Activated CD8-positive, alpha-beta memory T cell treated with anti-CD3 and anti-CD28 coated beads for 36 hours (primary cell): Measurements from ENCODE around the gene C2CD3. TPM values are rescaled to one million over a fixed set of nuclear protein-coding genes. Genes with fewer than 3 reads are reported as not detected.
"Not testable (repeated sequence)": the region's sequence is repeated elsewhere in the genome, so short reads cannot be mapped to it uniquely, and the experiment has no call there.

Experiments used
- CTCF ChIA-PET: fragments of 350-600 bp; sonication (Branson Sonifier 250); formaldehyde crosslinking; loops from one replicate; lab custom pipeline; 2021; ENCODE audit warnings: antibody characterized with exemption; lab: Charles Lee
- POLR2A ChIA-PET: fragments of 350-600 bp; sonication (Branson Sonifier 250); formaldehyde crosslinking; loops from one replicate; lab custom pipeline; 2021; ENCODE audit warnings: antibody characterized with exemption; lab: Charles Lee
- total RNA-seq, 2 experiments: library from RNA; stranded (reverse); gene quantifications; one replicate each; pipeline ENCODE4 v1.2.3, GENCODE V29; 2021

The C2CD3 gene
- total RNA-seq, 2 experiments from 2014 or later: 34.3 to 35.3 TPM

DNA sequence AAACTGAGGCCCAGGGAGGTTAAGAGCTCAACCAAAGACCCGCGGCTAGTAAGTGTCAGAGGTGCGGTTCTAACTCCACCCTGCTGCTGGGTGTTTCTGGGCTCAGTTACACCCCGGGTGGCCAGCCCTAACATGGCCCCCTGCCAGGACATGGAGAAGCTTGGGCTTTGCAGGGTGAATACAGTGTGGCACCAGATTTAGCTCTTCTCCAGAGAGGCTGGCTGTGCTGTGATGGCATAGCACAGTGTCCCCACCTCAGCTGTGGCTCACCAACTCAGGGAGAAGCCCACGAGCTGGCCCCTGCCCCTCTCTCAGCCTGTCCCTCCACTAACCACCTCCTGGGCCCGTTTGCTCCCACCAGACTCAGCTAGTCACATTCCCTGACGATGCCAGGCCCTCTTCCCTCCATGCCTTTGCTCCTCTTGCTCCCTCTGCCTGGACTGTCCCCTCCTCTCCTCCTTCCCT lies 168.9 kb downstream of the C2CD3 start:
- ChIA-PET POLR2A (no interaction called here), CTCF (interaction anchor here (0.6 to 2.1 kb wide), 2 partner anchors 9 to 215 kb away, joined by 3 to 8 read pairs; no protein-coding TSS in a partner anchor)

DNA sequence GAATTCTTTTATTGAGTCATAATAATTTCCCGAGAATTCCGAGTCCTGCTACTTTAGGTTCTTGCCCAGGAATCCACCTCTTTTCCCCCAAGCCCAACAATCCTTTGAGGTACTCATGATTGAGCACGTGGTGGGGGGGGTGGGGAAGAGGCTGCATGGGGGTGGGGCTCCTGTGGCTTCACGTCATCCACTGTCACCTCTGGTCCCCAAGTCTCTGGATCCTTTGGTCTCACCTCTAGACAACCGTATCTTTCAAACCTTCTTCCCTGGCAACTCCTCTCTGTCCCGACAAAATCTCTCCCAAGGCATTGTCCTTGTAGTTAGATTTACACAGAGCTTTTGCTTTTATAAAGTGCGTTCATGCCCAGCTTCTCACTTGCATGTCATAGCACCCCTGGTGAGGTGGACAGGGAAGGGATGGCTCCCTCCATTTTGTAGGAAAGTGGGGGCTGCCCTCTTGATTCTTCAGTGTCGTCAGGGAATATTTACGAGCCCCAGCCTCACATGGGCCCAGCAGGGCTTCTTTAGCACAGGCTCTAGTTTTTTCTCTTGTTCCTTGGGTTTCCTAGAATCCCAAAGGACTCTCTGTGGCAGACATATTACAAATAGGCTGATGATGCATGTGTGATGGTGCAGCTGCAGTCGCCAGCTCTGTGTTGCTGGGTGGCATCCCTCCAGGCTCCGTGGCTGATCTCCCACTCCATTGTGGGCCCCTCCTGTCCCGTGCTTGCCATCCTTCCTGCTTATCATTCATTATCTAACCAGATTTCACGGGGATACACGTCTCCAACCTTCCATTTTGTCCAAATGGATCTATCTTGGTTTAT lies 170.3 kb downstream of the C2CD3 start:
- CTCF ChIA-PET: interaction anchor here (1.6 to 1.7 kb wide), 2 partner anchors 11 to 20 kb away, joined by 5 to 6 read pairs; no protein-coding TSS in a partner anchor

GRCh38 chr11:73999581-74000306 lies 171.1 kb downstream of the C2CD3 start:
- ChIA-PET CTCF (interaction anchor here (1.6 to 1.7 kb wide), 2 partner anchors 12 to 20 kb away, joined by 5 to 6 read pairs; no protein-coding TSS in a partner anchor), POLR2A (interaction anchor here (0.6 kb wide), 1 partner anchor 12 kb away, joined by 6 read pairs; no protein-coding TSS in a partner anchor)

More for the DNA sequence above, 170.3 kb downstream of the C2CD3 start:
- POLR2A ChIA-PET: interaction anchor here (0.6 kb wide), 1 partner anchor 11 kb away, joined by 6 read pairs; no protein-coding TSS in a partner anchor

DNA sequence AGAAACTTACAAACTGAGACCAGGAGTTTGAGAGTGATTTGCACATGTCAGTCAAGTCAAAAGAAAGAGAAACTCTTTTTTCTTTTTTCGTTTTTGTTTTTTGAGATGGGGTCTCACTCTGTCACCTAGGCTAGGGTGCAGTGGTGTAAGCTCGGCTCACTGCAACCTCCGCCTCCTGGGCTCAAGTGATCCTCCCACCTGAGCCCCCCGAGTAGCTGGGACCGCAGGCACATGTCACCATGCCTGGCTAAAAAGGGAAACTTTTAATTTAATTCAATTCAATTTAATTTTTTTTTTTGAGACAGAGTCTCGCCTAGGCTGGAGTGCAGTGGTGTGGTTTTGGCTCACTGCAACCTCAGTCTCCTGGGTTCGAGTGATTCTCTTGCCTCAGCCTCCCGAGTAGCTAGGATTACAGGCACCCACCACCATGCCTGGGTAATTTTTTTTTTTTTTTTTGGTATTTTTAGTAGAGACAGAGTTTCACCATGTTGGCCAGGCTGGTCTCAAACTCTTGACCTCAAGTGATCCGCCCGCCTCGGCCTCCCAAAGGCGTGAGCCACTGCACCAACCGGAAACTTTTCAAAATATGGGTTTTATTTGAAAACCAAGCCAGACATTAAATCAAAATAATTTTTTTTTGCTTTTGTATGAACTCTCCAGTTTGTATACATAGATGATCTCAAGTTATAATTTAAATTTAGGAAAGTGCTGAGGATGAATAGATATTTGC lies 171.8 kb downstream of the C2CD3 start:
- POLR2A ChIA-PET: no interaction called here

DNA sequence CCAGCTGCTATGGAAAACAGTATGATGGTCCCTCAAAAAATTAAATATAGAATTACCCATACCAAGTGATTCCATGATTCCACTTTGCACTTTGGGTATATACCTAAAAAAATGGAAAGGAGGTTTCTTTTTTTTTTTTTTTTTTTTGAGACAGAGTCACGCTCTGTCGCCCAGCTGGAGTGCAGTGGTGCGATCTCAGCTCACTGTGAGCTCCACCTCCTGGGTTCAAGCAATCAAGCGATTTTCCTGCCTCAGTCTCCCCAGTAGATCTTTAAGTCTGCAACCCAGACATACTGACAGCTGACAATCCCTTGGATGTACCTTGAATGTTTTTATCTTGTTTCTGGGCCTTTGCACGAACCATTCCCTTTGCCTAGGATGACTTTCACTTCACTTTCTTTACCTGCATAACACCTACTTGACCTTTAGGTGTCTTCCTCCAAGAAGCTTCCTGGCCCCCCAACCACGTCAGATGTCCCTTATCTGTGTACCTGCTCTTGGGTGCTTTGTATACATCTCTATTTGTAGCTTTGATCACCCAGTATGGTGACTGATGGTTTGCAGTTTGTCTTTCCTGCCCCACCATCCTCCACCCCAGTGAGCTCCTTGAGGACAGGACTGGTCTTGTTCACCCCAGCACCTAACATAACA lies 173.6 kb downstream of the C2CD3 start:
- ChIA-PET POLR2A (interaction anchor here (0.6 to 0.7 kb wide), 2 partner anchors 77 to 209 kb away, joined by 3 read pairs; no protein-coding TSS in a partner anchor), CTCF (no interaction called here)

More for the DNA sequence above, 171.8 kb downstream of the C2CD3 start:
- CTCF ChIA-PET: interaction anchor here (1.6 kb wide), 1 partner anchor 13 kb away, joined by 6 read pairs; no protein-coding TSS in a partner anchor

- CTCF ChIA-PET: no interaction called here
- POLR2A ChIA-PET: interaction anchor here (0.7 to 2.5 kb wide), 4 partner anchors 12 to 210 kb away, joined by 3 to 13 read pairs (median 6); no protein-coding TSS in a partner anchor
These were observed 174.5 kb downstream of the C2CD3 start for GRCh38 chr11:73996161-73996747.

DNA sequence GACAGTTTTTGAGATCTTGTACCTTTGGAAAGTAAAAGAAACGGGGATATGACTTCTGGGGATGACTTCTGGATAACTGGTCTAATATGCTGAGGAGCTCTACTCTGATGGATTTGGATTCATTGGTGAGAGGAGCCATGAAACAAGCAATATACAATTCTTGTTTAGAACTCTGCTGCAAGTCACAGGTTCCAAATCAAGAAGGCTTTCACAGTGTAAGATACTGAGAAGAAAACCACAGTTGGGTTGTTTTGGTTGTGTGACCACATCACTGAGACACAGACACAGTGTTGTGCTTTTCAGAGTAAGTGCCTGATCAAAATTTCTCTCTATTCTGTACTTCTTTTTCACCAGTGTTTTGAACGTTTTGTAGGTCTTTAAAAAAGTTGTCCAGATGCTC lies 175.1 kb downstream of the C2CD3 start:
- POLR2A ChIA-PET: interaction anchor here (0.5 to 2.5 kb wide), 7 partner anchors 12 to 155 kb away, joined by 3 to 15 read pairs (median 6); partner anchors contain the start of gene UCP2
- CTCF ChIA-PET: interaction anchor here (1.0 to 2.1 kb wide), 2 partner anchors 12 to 16 kb away, joined by 4 to 9 read pairs; no protein-coding TSS in a partner anchor

GRCh38 chr11:73995247-73995646 lies 175.6 kb downstream of the C2CD3 start:
- ChIA-PET CTCF (interaction anchor here (0.6 to 2.1 kb wide), 4 partner anchors 10 to 27 kb away, joined by 3 to 9 read pairs (median 4); no protein-coding TSS in a partner anchor), POLR2A (interaction anchor here (0.5 to 2.5 kb wide), 7 partner anchors 11 to 155 kb away, joined by 3 to 15 read pairs (median 6); partner anchors contain the start of gene UCP2)

GRCh38 chr11:73991471-73992006 lies 179.3 kb downstream of the C2CD3 start:
- CTCF ChIA-PET: interaction anchor here (1.1 to 1.8 kb wide), 3 partner anchors 11 to 55 kb away, joined by 3 to 4 read pairs (median 3); no protein-coding TSS in a partner anchor
- POLR2A ChIA-PET: interaction anchor here (1.5 kb wide), 1 partner anchor 11 kb away, joined by 3 read pairs; no protein-coding TSS in a partner anchor

DNA sequence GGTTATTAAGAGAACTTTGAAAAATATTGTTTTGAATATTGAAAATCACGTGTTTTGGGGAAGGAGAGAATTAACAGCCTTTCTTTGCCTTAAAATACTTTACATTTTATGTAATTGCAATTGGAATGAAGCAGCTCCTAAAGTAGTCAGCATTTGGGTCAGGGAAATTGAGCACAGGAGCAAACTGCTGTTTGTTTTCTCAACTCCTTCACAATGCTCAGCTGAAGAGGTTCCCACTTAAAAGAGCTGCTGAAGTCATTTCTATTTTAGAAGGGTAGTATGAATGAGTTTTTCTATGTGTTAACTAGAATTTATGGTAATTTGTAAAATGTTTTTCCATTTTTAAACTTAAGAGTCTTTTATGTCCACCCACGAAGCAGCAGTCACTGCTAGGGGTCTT lies 180.1 kb downstream of the C2CD3 start:
- POLR2A ChIA-PET: interaction anchor here (1.5 kb wide), 1 partner anchor 10 kb away, joined by 3 read pairs; no protein-coding TSS in a partner anchor
- CTCF ChIA-PET: interaction anchor here (1.1 to 1.8 kb wide), 3 partner anchors 11 to 179 kb away, joined by 3 to 4 read pairs (median 3); no protein-coding TSS in a partner anchor

DNA sequence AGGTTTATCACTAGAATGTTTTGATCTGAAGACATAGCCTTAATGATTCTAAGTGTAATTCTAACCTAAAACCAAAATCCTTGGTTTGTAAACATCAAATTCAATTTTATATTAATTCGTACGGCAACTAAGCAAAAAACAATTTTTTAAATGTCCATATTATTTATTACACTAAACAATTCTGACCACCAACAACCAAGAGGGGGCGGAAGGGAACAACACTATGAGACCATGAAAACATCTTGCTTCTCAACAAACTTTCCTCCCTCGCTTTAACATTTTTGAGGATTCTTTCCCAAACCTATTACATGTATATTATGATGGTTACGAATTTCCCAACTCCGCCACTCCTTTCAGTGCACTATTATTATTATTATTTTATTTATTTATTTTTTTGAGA lies 181.6 kb downstream of the C2CD3 start:
- CTCF ChIA-PET: no interaction called here
- POLR2A ChIA-PET: no interaction called here

DNA sequence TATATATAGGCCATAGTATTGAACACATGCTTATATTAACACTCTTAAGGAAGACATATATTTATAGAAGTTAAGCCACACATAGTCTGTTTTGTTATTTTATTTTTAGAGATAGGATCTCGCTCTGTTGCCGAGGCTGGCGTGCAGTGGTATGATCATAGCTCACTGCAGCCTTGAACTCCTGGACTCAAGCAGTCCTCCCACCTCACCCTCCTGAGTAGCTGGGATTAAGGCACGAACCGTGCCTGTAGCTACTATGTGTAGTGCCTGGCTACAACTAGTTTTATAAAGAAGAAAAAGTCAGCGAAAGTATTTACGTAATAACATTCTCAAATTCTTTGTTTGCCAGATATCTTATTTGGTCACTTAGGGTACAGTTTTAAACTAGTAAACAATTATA lies 182.6 kb downstream of the C2CD3 start:
- CTCF ChIA-PET: no interaction called here

DNA sequence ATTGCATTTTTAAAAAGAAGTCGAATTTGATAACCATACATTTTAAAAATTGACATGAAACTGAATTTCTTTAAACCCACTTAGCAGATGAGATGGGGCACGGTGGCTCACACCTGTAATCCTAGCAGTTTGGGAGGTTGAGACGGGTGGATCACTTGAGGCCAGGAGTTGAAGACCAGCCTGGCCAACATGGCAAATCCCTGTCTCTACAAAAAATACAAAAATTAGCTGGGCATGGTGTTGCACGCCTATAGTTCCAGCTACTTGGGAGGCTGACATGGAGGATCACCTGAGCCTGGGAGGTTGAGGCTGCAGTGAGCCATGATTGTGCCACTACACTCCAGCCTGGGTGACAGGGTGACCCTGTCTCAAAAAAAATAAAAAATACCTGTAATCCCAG lies 185.1 kb downstream of the C2CD3 start:
- POLR2A ChIA-PET, CTCF ChIA-PET: not testable (repeated sequence)

More for the DNA sequence above, 182.6 kb downstream of the C2CD3 start:
- POLR2A ChIA-PET: no interaction called here

- ChIA-PET POLR2A (interaction anchor here (0.8 to 2.9 kb wide), 4 partner anchors 12 to 28 kb away, joined by 3 to 31 read pairs (median 6); no protein-coding TSS in a partner anchor), CTCF (interaction anchor here (1.3 to 2.3 kb wide), 2 partner anchors 11 to 20 kb away, joined by 3 to 9 read pairs; no protein-coding TSS in a partner anchor)
These were observed 186.9 kb downstream of the C2CD3 start for GRCh38 chr11:73983741-73984538.

GRCh38 chr11:73982990-73983740 lies 187.6 kb downstream of the C2CD3 start:
- ChIA-PET CTCF (interaction anchor here (0.6 to 2.3 kb wide), 4 partner anchors 11 to 21 kb away, joined by 3 to 9 read pairs (median 3); no protein-coding TSS in a partner anchor), POLR2A (interaction anchor here (0.8 to 2.9 kb wide), 8 partner anchors 11 to 71 kb away, joined by 3 to 31 read pairs (median 6); no protein-coding TSS in a partner anchor)
